Stimulated activated memory B cell treated with anti-CD40 and anti-IgM and Interleukin-4, amounts not matched to agents 10 μg/mL and 1 μg/mL and 100 μg/mL, for 72 hours (primary cell): ENCODE data around the gene IL6R.
"Not testable (repeated sequence)": the region's sequence is repeated elsewhere in the genome, so short reads cannot be mapped to it uniquely, and the experiment has no call there.

ENCODE experiments used
- ATAC-seq: fragments of 150-1000 bp; cut with Tn5 transposase; 2 replicates; pipeline ENCODE4 v1.10.0; 2021
- H3K27ac Mint-ChIP-seq: one replicate; pipeline ENCODE4 v1.8.0; 2022; ENCODE audit warnings: mild to moderate bottlenecking, mixed read lengths
- H3K27me3 Mint-ChIP-seq: one replicate; pipeline ENCODE4 v1.8.0; 2022; ENCODE audit warnings: mixed read lengths
- H3K36me3 Mint-ChIP-seq: one replicate; pipeline ENCODE4 v1.8.0; 2022; ENCODE audit warnings: mixed read lengths
- H3K4me1 Mint-ChIP-seq: one replicate; pipeline ENCODE4 v1.8.0; 2022; ENCODE audit warnings: mixed read lengths
- H3K4me3 Mint-ChIP-seq: one replicate; pipeline ENCODE4 v1.8.0; 2022; ENCODE audit warnings: mild to moderate bottlenecking, moderate library complexity, mixed read lengths
- H3K9me3 Mint-ChIP-seq: one replicate; pipeline ENCODE4 v1.8.0; 2022; ENCODE audit warnings: mixed read lengths

Gene IL6R

GRCh38 chr1:154404984-154405746 is at the start of gene IL6R:
Gene IL6R (plus strand): TSS chr1:154405343. CDS start chr1:154405630, 287 bp downstream.
- no peaks in the 10 kb centered on the region for H3K27me3 Mint-ChIP-seq
- H3K4me3 Mint-ChIP-seq: peak within 1 kb of the TSS; percentile 80
- H3K27ac Mint-ChIP-seq: peak within 1 kb of the TSS; percentile 71
- H3K9me3 Mint-ChIP-seq: no peaks in the 10 kb centered on the region
- peak; percentile 69 for ATAC-seq
- peaks cover 67% of the 10 kb centered on the region for H3K4me1 Mint-ChIP-seq
- H3K36me3 Mint-ChIP-seq: no peaks in the 10 kb centered on the region

GRCh38 chr1:154358519-154358918 is 46.6 kb upstream of the IL6R start:
- no peaks in the 10 kb centered on the region for H3K9me3 Mint-ChIP-seq
- ATAC-seq: no peak
- no peaks in the 10 kb centered on the region for H3K36me3 Mint-ChIP-seq

GRCh38 chr1:154360288-154360687 is 44.9 kb upstream of the IL6R start:
- no peaks in the 10 kb centered on the region for H3K9me3 Mint-ChIP-seq
- H3K4me1 Mint-ChIP-seq: no peaks in the 10 kb centered on the region
- H3K4me3 Mint-ChIP-seq: no peak overlapping the region
- no peak for ATAC-seq
- H3K27me3 Mint-ChIP-seq: peaks cover 6% of the 10 kb centered on the region
- H3K27ac Mint-ChIP-seq: no peak overlapping the region
- H3K36me3 Mint-ChIP-seq: no peaks in the 10 kb centered on the region

More at GRCh38 chr1:154358519-154358918, 46.6 kb upstream of the IL6R start:
- H3K4me1 Mint-ChIP-seq: peaks cover 8% of the 10 kb centered on the region
- H3K27ac Mint-ChIP-seq: no peak overlapping the region
- H3K27me3 Mint-ChIP-seq: peaks cover 15% of the 10 kb centered on the region
- H3K4me3 Mint-ChIP-seq: no peak overlapping the region

- not testable (repeated sequence) for H3K9me3 Mint-ChIP-seq, H3K36me3 Mint-ChIP-seq, ATAC-seq, H3K27me3 Mint-ChIP-seq, H3K4me3 Mint-ChIP-seq, H3K27ac Mint-ChIP-seq, H3K4me1 Mint-ChIP-seq
Observed at GRCh38 chr1:154360881-154361280, 44.3 kb upstream of the IL6R start.

- Mint-ChIP-seq H3K27me3 (peaks cover 13% of the 10 kb centered on the region), H3K9me3 (no peaks in the 10 kb centered on the region), H3K4me3 (no peak overlapping the region), H3K27ac (no peak overlapping the region), H3K4me1 (peaks cover 6% of the 10 kb centered on the region), H3K36me3 (no peaks in the 10 kb centered on the region)
- no peak for ATAC-seq
Observed at GRCh38 chr1:154361357-154361756, 43.8 kb upstream of the IL6R start.

GRCh38 chr1:154371436-154371835 is 33.7 kb upstream of the IL6R start:
- Mint-ChIP-seq H3K27ac (no peak overlapping the region), H3K9me3 (no peaks in the 10 kb centered on the region), H3K4me1 (peaks cover under 1% of the 10 kb centered on the region), H3K27me3 (peaks cover under 1% of the 10 kb centered on the region), H3K4me3 (no peak overlapping the region), H3K36me3 (no peaks in the 10 kb centered on the region)
- no peak for ATAC-seq

GRCh38 chr1:154373777-154374357 is 31.3 kb upstream of the IL6R start:
- H3K4me3 Mint-ChIP-seq, H3K4me1 Mint-ChIP-seq, H3K9me3 Mint-ChIP-seq, H3K27ac Mint-ChIP-seq, H3K36me3 Mint-ChIP-seq, H3K27me3 Mint-ChIP-seq, ATAC-seq: not testable (repeated sequence)

GRCh38 chr1:154379301-154379700 is 25.8 kb upstream of the IL6R start:
- Mint-ChIP-seq H3K27ac (no peak overlapping the region), H3K9me3 (no peaks in the 10 kb centered on the region), H3K4me1 (no peaks in the 10 kb centered on the region), H3K36me3 (no peaks in the 10 kb centered on the region), H3K27me3 (no peaks in the 10 kb centered on the region), H3K4me3 (no peak overlapping the region)
- ATAC-seq: no peak

- Mint-ChIP-seq H3K27me3 (no peaks in the 10 kb centered on the region), H3K4me3 (no peak overlapping the region), H3K27ac (peak overlapping the region; percentile 89), H3K36me3 (no peaks in the 10 kb centered on the region), H3K9me3 (no peaks in the 10 kb centered on the region), H3K4me1 (peaks cover 32% of the 10 kb centered on the region)
- no peak for ATAC-seq
Observed at GRCh38 chr1:154384650-154385489, 20.3 kb upstream of the IL6R start.

- Mint-ChIP-seq H3K4me3 (peak overlapping the region; percentile 69), H3K27ac (peak overlapping the region; percentile 89), H3K36me3 (no peaks in the 10 kb centered on the region), H3K27me3 (no peaks in the 10 kb centered on the region), H3K4me1 (peaks cover 32% of the 10 kb centered on the region), H3K9me3 (no peaks in the 10 kb centered on the region)
- ATAC-seq: peak; percentile 98
Observed at GRCh38 chr1:154386643-154387352, 18.3 kb upstream of the IL6R start.

- Mint-ChIP-seq H3K4me3 (no peak overlapping the region), H3K27me3 (no peaks in the 10 kb centered on the region), H3K9me3 (peaks cover 3% of the 10 kb centered on the region), H3K4me1 (peaks cover 15% of the 10 kb centered on the region), H3K27ac (no peak overlapping the region), H3K36me3 (no peaks in the 10 kb centered on the region)
- no peak for ATAC-seq
Observed at GRCh38 chr1:154391086-154391770, 13.9 kb upstream of the IL6R start.

GRCh38 chr1:154398141-154398540 is 7.0 kb upstream of the IL6R start:
- Mint-ChIP-seq H3K27ac (no peak overlapping the region), H3K4me3 (no peak overlapping the region), H3K36me3 (no peaks in the 10 kb centered on the region), H3K4me1 (peaks cover 4% of the 10 kb centered on the region), H3K9me3 (peaks cover 5% of the 10 kb centered on the region), H3K27me3 (no peaks in the 10 kb centered on the region)
- no peak for ATAC-seq

GRCh38 chr1:154398678-154399077 is 6.5 kb upstream of the IL6R start:
- Mint-ChIP-seq H3K36me3 (no peaks in the 10 kb centered on the region), H3K27ac (no peak overlapping the region), H3K9me3 (peaks cover 5% of the 10 kb centered on the region), H3K27me3 (no peaks in the 10 kb centered on the region), H3K4me1 (peaks cover 9% of the 10 kb centered on the region), H3K4me3 (no peak overlapping the region)
- no peak for ATAC-seq

- H3K9me3 Mint-ChIP-seq: peaks cover 5% of the 10 kb centered on the region
- no peaks in the 10 kb centered on the region for H3K36me3 Mint-ChIP-seq
- no peak overlapping the region for H3K4me3 Mint-ChIP-seq
- H3K4me1 Mint-ChIP-seq: peaks cover 22% of the 10 kb centered on the region
- no peaks in the 10 kb centered on the region for H3K27me3 Mint-ChIP-seq
- no peak overlapping the region for H3K27ac Mint-ChIP-seq
- ATAC-seq: no peak
Observed at GRCh38 chr1:154400381-154400801, 4.8 kb upstream of the IL6R start.
